Endothelial cell of umbilical vein (primary cell): ENCODE measurements around the gene CMSS1. TPM values are rescaled to one million over a fixed set of nuclear protein-coding genes. Genes with fewer than 3 reads are reported as not detected.

Source experiments
- BruUV-seq: library from RNA; stranded (reverse); fragments of 400-500 nt; replicated peaks from 2 replicates; lab custom pipeline; 2021; lab: Mats Ljungman, UMichigan
- CTCF ChIA-PET: fragments of 300-600, 350-600 bp; sonication (Branson Sonifier 250); formaldehyde crosslinking; loops from one replicate; lab custom pipeline; 2021; ENCODE audit warnings: antibody characterized with exemption, inconsistent platforms; lab: Charles Lee
- POLR2A ChIA-PET: fragments of 300-600, 350-600 bp; sonication (Branson Sonifier 250); formaldehyde crosslinking; loops from one replicate; lab custom pipeline; 2021; ENCODE audit warnings: antibody characterized with exemption, inconsistent platforms; lab: Charles Lee
- DNase-seq: peaks from one replicate; pipeline ENCODE4 v3.0.0-alpha.2; 2011; ENCODE audit warnings: low read depth, low spot score
- FAIRE-seq: peaks from 2 replicates; lab custom pipeline; 2011; peaks lifted over from hg19 to GRCh38; lab: Jason Lieb, UNC
- H2AFZ ChIP-seq: 2 replicates; pipeline ENCODE4 v1.6.0; 2012; ENCODE audit warnings: low read depth, low read length, control low read depth, inconsistent platforms
- H3K27ac ChIP-seq: 2 replicates; pipeline ENCODE4 v1.5.1; 2011; ENCODE audit warnings: low read depth, mild to moderate bottlenecking, control low read depth, low read length, moderate library complexity; ENCODE audit not compliant: insufficient read depth
- H3K27me3 ChIP-seq, 2 experiments: 2 replicates each; pipeline versions ENCODE4 v1.6.0 to v1.6.1; 2011; ENCODE audit warnings: low read length in 2 of 2, mixed read lengths in 1 of 2; ENCODE audit not compliant: control insufficient read depth in 2 of 2, insufficient read depth in 2 of 2
- H3K36me3 ChIP-seq, 2 experiments: 2 replicates in 1 of 2; 3 replicates in 1 of 2; pipeline ENCODE4 v1.5.1; 2011; ENCODE audit warnings: low read length in 2 of 2, mild to moderate bottlenecking in 1 of 2, moderate library complexity in 1 of 2; ENCODE audit not compliant: control insufficient read depth in 2 of 2, insufficient read depth in 2 of 2; ENCODE audit errors: extremely low read depth in 1 of 2
- H3K4me1 ChIP-seq: 3 replicates; pipeline ENCODE4 v1.5.1; 2011; ENCODE audit warnings: mild to moderate bottlenecking, low read length; ENCODE audit not compliant: control insufficient read depth, insufficient read depth; ENCODE audit errors: extremely low read depth
- H3K4me2 ChIP-seq: 2 replicates; pipeline ENCODE4 v1.6.1; 2011; ENCODE audit warnings: low read length, control low read depth, mixed read lengths; ENCODE audit not compliant: insufficient read depth
- H3K4me3 ChIP-seq, 3 experiments: fragments of 200-600 bp in 1 of 3; sonication (generic), shearing (Covaris generic) in 1 of 3; replicated peaks in 1 of 3; 2 replicates each; pipeline ENCODE4 v1.5.1; 2011 to 2016; ENCODE audit warnings: control low read depth in 3 of 3, low read length in 3 of 3, mild to moderate bottlenecking in 2 of 3, inconsistent platforms in 1 of 3, low read depth in 1 of 3, moderate library complexity in 1 of 3; ENCODE audit not compliant: insufficient read depth in 1 of 3
- H3K79me2 ChIP-seq: 2 replicates; pipeline ENCODE4 v1.6.0; 2012; ENCODE audit warnings: low read length, inconsistent platforms; ENCODE audit not compliant: control insufficient read depth, insufficient read depth
- H3K9ac ChIP-seq: replicated peaks from 2 replicates; pipeline ENCODE3; 2011; ENCODE audit warnings: low read length, control low read depth; ENCODE audit not compliant: insufficient read depth; ENCODE audit errors: extremely low read depth
- H3K9me1 ChIP-seq: replicated peaks from 3 replicates; pipeline ENCODE4 v1.6.0; 2011; ENCODE audit warnings: mild to moderate bottlenecking, low read length; ENCODE audit not compliant: control insufficient read depth, insufficient read depth; ENCODE audit errors: extremely low read depth
- H3K9me3 ChIP-seq: replicated peaks from 2 replicates; pipeline ENCODE4 v1.5.1; 2012; ENCODE audit warnings: low read length, inconsistent platforms; ENCODE audit not compliant: control insufficient read depth, insufficient read depth
- H4K20me1 ChIP-seq: replicated peaks from 2 replicates; pipeline ENCODE3; 2011; ENCODE audit warnings: mild to moderate bottlenecking, low read length; ENCODE audit not compliant: control insufficient read depth, insufficient read depth; ENCODE audit errors: extremely low read depth
- CTCF ChIP-seq, 2 donors: IDR thresholded peaks; 1 replicate in 1 of 2; 2 replicates in 1 of 2; pipeline ENCODE4 v1.5.1; 2011; ENCODE audit warnings: low read length in 2 of 2, mild to moderate bottlenecking in 2 of 2, moderate library complexity in 2 of 2, control low read depth in 1 of 2, inconsistent platforms in 1 of 2, low read depth in 1 of 2; ENCODE audit not compliant: insufficient read depth in 1 of 2; ENCODE audit errors: extremely low read depth in 1 of 2
- EZH2 ChIP-seq: IDR thresholded peaks from 2 replicates; pipeline ENCODE4 v1.6.1; 2012; ENCODE audit warnings: borderline replicate concordance, low read depth, mild to moderate bottlenecking, moderate library complexity, low read length, inconsistent platforms; ENCODE audit not compliant: severe bottlenecking
- FOS ChIP-seq: IDR thresholded peaks from 2 replicates; pipeline ENCODE4 v1.6.1; 2011; ENCODE audit warnings: mild to moderate bottlenecking, low read length, moderate library complexity, borderline replicate concordance; ENCODE audit not compliant: insufficient read depth
- GATA2 ChIP-seq: IDR thresholded peaks from 2 replicates; pipeline ENCODE4 v1.7.0; 2011; ENCODE audit warnings: low read depth, mild to moderate bottlenecking, moderate library complexity, mixed read lengths, low read length; ENCODE audit not compliant: insufficient read length, insufficient read depth
- JUN ChIP-seq: IDR thresholded peaks from 2 replicates; pipeline ENCODE4 v1.6.1; 2011; ENCODE audit warnings: borderline replicate concordance, low read depth; ENCODE audit not compliant: insufficient read length, insufficient read depth
- MAX ChIP-seq: IDR thresholded peaks from 2 replicates; pipeline ENCODE4 v1.6.1; 2011; ENCODE audit not compliant: insufficient read depth, insufficient read length
- MYC ChIP-seq: IDR thresholded peaks from one replicate; pipeline ENCODE4 v1.6.1; 2011; ENCODE audit warnings: mild to moderate bottlenecking, low read depth, low read length
- POLR2A ChIP-seq: IDR thresholded peaks from 2 replicates; pipeline ENCODE4 v1.6.1; 2012; ENCODE audit warnings: low read depth, mild to moderate bottlenecking, control low read depth, low read length
- POLR2AphosphoS5 ChIP-seq: IDR thresholded peaks from 2 replicates; pipeline ENCODE4 v1.6.1; 2012; ENCODE audit warnings: low read depth, mild to moderate bottlenecking, control low read depth, low read length, moderate library complexity; ENCODE audit not compliant: insufficient read depth
- dilution Hi-C: fragments of 300-500 bp; cut with MboI; formaldehyde crosslinking; loops from one replicate; pipeline ENCODE4 v1.15.0; 2019; ENCODE audit warnings: low sequenced_read_pairs; ENCODE audit not compliant: extremely low pct_ligation_motif_present
- intact Hi-C: fragments of 100-400 bp; cut with micrococcal nuclease; formaldehyde crosslinking; loops from one replicate; pipeline ENCODE4 v1.10.0; 2022
- polyA plus RNA-seq, 4 experiments: library from polyadenylated mRNA; depleted of rRNA in 3 of 4; stranded (reverse) in 3 of 4; unstranded in 1 of 4; fragments of >200 nt; gene quantifications; 2 replicates each; pipeline versions ENCODE4 v1.2.1 to v1.2.3, GENCODE V29; 2011 to 2012; ENCODE audit warnings: missing spikeins in 1 of 4
- total RNA-seq: library from RNA; stranded (reverse); gene quantifications from 2 replicates; pipeline ENCODE4 v1.2.3, GENCODE V29; 2021

The CMSS1 gene
- total and polyA plus RNA-seq, 2 donors (not counting 3 experiments of a cell fraction or from before 2014, with no cell fraction given) = 9.7 to 60.6 TPM

- Histone ChIP-seq H3K27ac (no peak overlapping the region), H3K4me1 (no peaks in the 10 kb centered on the region), H3K9ac (no peak overlapping the region), H3K79me2 (no peaks in the 10 kb centered on the region), H3K9me3 (no peaks in the 10 kb centered on the region), H3K36me3 (no peaks in the 10 kb centered on the region), H4K20me1 (no peaks in the 10 kb centered on the region), H2AFZ (no peak overlapping the region), H3K9me1 (no peaks in the 10 kb centered on the region), H3K27me3 (no peaks in the 10 kb centered on the region), H3K4me2 (no peak overlapping the region), H3K4me3 (no peak overlapping the region)
- FAIRE-seq = no peak
- no peak for TF ChIP-seq MAX
- BruUV-seq = no TSS peak
- dilution Hi-C loops (no loop called here), intact Hi-C loops (no loop called here)
- no peak for DNase-seq
- CTCF ChIA-PET = interaction anchor here (1.6 kb wide), 1 partner anchor 13 kb away, joined by 5 read pairs; no protein-coding TSS in a partner anchor
- POLR2A ChIA-PET = no interaction called here
These were observed 281.1 kb downstream of the CMSS1 start for GRCh38 chr3:100098784-100099070.

GRCh38 chr3:100099621-100100020 lies 282.0 kb downstream of the CMSS1 start:
- Histone ChIP-seq H3K27me3 (no peaks in the 10 kb centered on the region), H4K20me1 (no peaks in the 10 kb centered on the region), H3K9me3 (no peaks in the 10 kb centered on the region), H3K4me1 (no peaks in the 10 kb centered on the region), H3K4me2 (no peak overlapping the region), H3K9ac (no peak overlapping the region), H2AFZ (no peak overlapping the region), H3K79me2 (no peaks in the 10 kb centered on the region), H3K9me1 (no peaks in the 10 kb centered on the region), H3K4me3 (no peak overlapping the region), H3K27ac (no peak overlapping the region), H3K36me3 (no peaks in the 10 kb centered on the region)
- CTCF ChIA-PET = no interaction called here
- dilution Hi-C loops = no loop called here
- intact Hi-C loops = no loop called here
- DNase-seq = no peak
- FAIRE-seq = no peak
- POLR2A ChIA-PET = no interaction called here
- no TSS peak for BruUV-seq
- TF ChIP-seq EZH2 (no peak), MAX (no peak), CTCF (IDR thresholded peaks at IDR 0.05; ENCODE audit: extremely low read depth in 1 of 2, insufficient read depth in 1 of 2, low read depth in 1 of 2, low read length in 2 of 2) (no peak), JUN (no peak), GATA2 (no peak), POLR2AphosphoS5 (no peak), POLR2A (no peak), FOS (no peak), MYC (no peak)
